ENCODE measurements around the gene PARD3.

- TF ChIP-seq PRRX2 (CRISPR knock-in tag; IDR thresholded peaks at IDR 0.05), result no peak
- no peak for TF ChIP-seq CTCF (IDR thresholded peaks at IDR 0.05)
- no peak for TF ChIP-seq ATF2 (CRISPR knock-in tag; IDR thresholded peaks at IDR 0.05; ENCODE audit: borderline replicate concordance, low read depth)
- no peak for TF ChIP-seq PRDM15 (CRISPR knock-in tag; IDR thresholded peaks at IDR 0.05)
- TF ChIP-seq USF1 (CRISPR knock-in tag; IDR thresholded peaks at IDR 0.05), result no peak
Observed at GRCh38 chr10:34454590-34455261, 360.4 kb downstream of the PARD3 start.
